ENCODE data around the gene NHS. TPM values are rescaled to one million over a fixed set of nuclear protein-coding genes. Genes with fewer than 3 reads are reported as not detected.
A peak's percentile ranks its signal among the peaks of the same experiment; 100 is the strongest.

NHS gene
- polyA plus RNA-seq, 2 of the 4 experiments (the other 2 are of a cell fraction), result 3.6 to 5.0 TPM

DNA sequence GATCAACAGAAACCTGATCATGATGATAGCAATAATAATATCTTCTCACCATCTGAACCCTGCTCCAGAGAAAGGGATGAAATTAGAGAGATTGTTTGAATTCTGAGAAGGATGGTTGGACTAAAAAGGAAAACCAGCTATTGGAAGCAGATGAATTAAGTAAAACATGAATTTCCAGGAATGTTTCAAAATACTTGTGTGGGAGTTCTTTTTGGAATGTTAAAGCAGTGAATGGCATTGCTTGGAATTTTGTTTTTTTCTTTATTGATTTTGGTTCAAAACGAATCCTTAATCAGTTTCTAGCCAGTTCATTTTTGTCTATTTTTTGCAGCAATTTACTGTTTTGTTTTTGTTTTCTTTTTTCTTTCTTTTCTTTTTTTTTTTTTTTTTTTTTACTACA, 150.3 kb downstream of the NHS start:
- TF ChIP-seq ESRRA (IDR thresholded peaks at IDR 0.05; ENCODE audit: borderline replicate concordance, low read length) (no peak), EHMT2 (IDR thresholded peaks at IDR 0.05; ENCODE audit: low read depth) (no peak), JUNB (IDR thresholded peaks at IDR 0.05) (no peak), HOXB5 (CRISPR knock-in tag; IDR thresholded peaks at IDR 0.05) (no peak), CHD2 (IDR thresholded peaks at IDR 0.05; ENCODE audit: low read length, partially characterized antibody) (no peak), HDAC2 (IDR thresholded peaks at IDR 0.05) (no peak), CEBPB (IDR thresholded peaks at IDR 0.05) (no peak), TFCP2L1 (CRISPR knock-in tag; IDR thresholded peaks at IDR 0.05) (no peak), POLR2AphosphoS2 (conservative IDR thresholded peaks at IDR 0.05; ENCODE audit: low read length) (no peak), HES2 (IDR thresholded peaks at IDR 0.05) (no peak), FOSL2 (IDR thresholded peaks at IDR 0.05) (no peak), FOSL2 (CRISPR knock-in tag; IDR thresholded peaks at IDR 0.05) (no peak), HOXA7 (CRISPR knock-in tag; IDR thresholded peaks at IDR 0.05) (no peak)
- DNase-seq (ENCODE audit: low read depth in 1 of 2, low spot score in 1 of 2) (no peak), ATAC-seq (no peak), FAIRE-seq (no peak)
- no peak overlapping the region for H3K4me3 ChIP-seq
- no peaks in the 10 kb centered on the region for H3K9me3 ChIP-seq
- 39% methylated on average over 1 of the region's 1 CpG for WGBS (ENCODE audit: missing lambda C conversion rate)
- ChIA-PET POLR2A (interaction anchor here (0.7 kb wide), 1 partner anchor 654 kb away, joined by 7 read pairs; no protein-coding TSS in a partner anchor), CTCF (interaction anchor here (0.7 to 2.2 kb wide), 3 partner anchors 11 to 67 kb away, joined by 3 to 5 read pairs (median 5); no protein-coding TSS in a partner anchor)
- H3K27ac ChIP-seq, result no peak overlapping the region
- no peak overlapping the region for H3K4me2 ChIP-seq
- H3K4me1 ChIP-seq, result peaks cover 45% of the 10 kb centered on the region

DNA sequence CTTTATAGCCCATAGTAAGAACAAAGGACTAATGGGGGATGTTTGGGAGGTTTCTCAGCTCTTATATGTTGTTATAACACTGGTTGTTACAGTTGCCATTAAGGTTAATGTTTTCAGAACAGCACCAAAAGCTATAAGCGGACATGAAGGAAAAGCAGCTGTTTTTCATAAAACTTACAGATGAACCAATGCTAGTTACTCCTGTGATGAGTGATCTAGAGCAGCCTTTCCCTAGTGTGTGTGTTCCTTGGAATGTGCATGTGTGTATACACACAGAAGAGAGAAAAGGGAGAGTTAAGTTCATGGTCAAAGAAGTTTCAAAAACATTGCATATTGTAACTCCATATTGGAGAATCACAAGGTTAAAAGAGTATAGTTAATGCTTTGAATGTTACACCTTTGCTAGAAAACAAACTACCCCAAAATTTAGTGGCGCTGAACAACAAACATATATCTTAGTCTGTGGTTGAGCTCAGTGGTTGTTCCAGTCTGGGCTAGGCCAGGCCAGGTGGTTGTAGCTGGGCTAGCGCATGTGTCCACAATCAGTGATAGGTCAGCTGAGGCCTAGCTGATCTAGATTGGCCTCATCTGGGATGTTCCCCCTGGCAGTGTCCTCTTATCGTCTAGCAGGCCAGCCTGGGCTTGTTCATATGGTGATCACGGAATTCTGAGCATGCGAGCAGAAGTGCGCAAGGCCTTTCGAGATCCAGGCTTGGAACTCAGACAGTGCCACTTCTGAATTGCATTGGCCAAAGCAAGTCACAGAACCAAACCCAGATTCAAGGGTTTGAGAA, 151.0 kb downstream of the NHS start:
- ChIA-PET POLR2A (no interaction called here), CTCF (interaction anchor here (1.8 to 2.2 kb wide), 2 partner anchors 10 to 66 kb away, joined by 5 read pairs; no protein-coding TSS in a partner anchor)
- Histone ChIP-seq H3K9me3 (no peaks in the 10 kb centered on the region), H3K4me1 (peaks cover 45% of the 10 kb centered on the region), H3K4me2 (no peak overlapping the region), H3K27ac (no peak overlapping the region), H3K4me3 (no peak overlapping the region)
- TF ChIP-seq SREBF2 (IDR thresholded peaks at IDR 0.05) (no peak), ZNF302 (CRISPR knock-in tag; IDR thresholded peaks at IDR 0.05) (no peak)
- ATAC-seq (no peak), DNase-seq (ENCODE audit: low read depth in 1 of 2, low spot score in 1 of 2) (no peak), FAIRE-seq (peak; percentile 81)
- 98% methylated on average over 3 of the region's 8 CpGs for WGBS (ENCODE audit: missing lambda C conversion rate)

- FAIRE-seq, result peak; percentile 46
- TF ChIP-seq, protein P1, sequence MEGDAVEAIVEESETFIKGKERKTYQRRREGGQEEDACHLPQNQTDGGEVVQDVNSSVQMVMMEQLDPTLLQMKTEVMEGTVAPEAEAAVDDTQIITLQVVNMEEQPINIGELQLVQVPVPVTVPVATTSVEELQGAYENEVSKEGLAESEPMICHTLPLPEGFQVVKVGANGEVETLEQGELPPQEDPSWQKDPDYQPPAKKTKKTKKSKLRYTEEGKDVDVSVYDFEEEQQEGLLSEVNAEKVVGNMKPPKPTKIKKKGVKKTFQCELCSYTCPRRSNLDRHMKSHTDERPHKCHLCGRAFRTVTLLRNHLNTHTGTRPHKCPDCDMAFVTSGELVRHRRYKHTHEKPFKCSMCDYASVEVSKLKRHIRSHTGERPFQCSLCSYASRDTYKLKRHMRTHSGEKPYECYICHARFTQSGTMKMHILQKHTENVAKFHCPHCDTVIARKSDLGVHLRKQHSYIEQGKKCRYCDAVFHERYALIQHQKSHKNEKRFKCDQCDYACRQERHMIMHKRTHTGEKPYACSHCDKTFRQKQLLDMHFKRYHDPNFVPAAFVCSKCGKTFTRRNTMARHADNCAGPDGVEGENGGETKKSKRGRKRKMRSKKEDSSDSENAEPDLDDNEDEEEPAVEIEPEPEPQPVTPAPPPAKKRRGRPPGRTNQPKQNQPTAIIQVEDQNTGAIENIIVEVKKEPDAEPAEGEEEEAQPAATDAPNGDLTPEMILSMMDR (IDR thresholded peaks at IDR 0.05), result no peak
- no peak for TF ChIP-seq JUNB (IDR thresholded peaks at IDR 0.05)
- no peak for TF ChIP-seq MYC (IDR thresholded peaks at IDR 0.05; ENCODE audit: borderline replicate concordance, low read length)
- TF ChIP-seq, protein P2, sequence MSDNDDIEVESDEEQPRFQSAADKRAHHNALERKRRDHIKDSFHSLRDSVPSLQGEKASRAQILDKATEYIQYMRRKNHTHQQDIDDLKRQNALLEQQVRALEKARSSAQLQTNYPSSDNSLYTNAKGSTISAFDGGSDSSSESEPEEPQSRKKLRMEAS (IDR thresholded peaks at IDR 0.05), result no peak
- no peak for TF ChIP-seq RNF2 (IDR thresholded peaks at IDR 0.05; ENCODE audit: borderline replicate concordance, low read depth)
- TF ChIP-seq, protein P3, sequence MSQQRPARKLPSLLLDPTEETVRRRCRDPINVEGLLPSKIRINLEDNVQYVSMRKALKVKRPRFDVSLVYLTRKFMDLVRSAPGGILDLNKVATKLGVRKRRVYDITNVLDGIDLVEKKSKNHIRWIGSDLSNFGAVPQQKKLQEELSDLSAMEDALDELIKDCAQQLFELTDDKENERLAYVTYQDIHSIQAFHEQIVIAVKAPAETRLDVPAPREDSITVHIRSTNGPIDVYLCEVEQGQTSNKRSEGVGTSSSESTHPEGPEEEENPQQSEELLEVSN (IDR thresholded peaks at IDR 0.05; ENCODE audit: borderline replicate concordance, low read depth), result no peak
- no peak for TF ChIP-seq ESRRA (IDR thresholded peaks at IDR 0.05; ENCODE audit: borderline replicate concordance, low read length)
- TF ChIP-seq RCOR1 (IDR thresholded peaks at IDR 0.05; ENCODE audit: low read depth, low read length), result no peak
- TF ChIP-seq CEBPB (IDR thresholded peaks at IDR 0.05), result no peak
- no peak for TF ChIP-seq CBX2 (IDR thresholded peaks at IDR 0.05; ENCODE audit: borderline replicate concordance, low read depth)
- no peak for TF ChIP-seq SREBF2 (IDR thresholded peaks at IDR 0.05)
- no peak overlapping the region for H3K4me3 ChIP-seq
- DNase-seq (ENCODE audit: low read depth in 1 of 2, low spot score in 1 of 2), result no peak
- no peaks in the 10 kb centered on the region for H3K9me3 ChIP-seq
- ChIA-PET POLR2A (no interaction called here), CTCF (interaction anchor here (1.2 to 2.2 kb wide), 2 partner anchors 65 to 155 kb away, joined by 3 to 5 read pairs; no protein-coding TSS in a partner anchor)
- peak overlapping the region in 1 of 2 experiments; percentile 38; a peak in 3 of 6 replicates for H3K27ac ChIP-seq
- 0 out of 3 replicates have a peak overlapping the region, but pooled peaks have one; percentile 17 for H3K4me2 ChIP-seq
- ATAC-seq, result peak in 1 of 2 experiments; percentile 20; a peak in 1 of 6 replicates
- WGBS (ENCODE audit: missing lambda C conversion rate), result 85% methylated on average over 5 of the region's 5 CpGs
- H3K4me1 ChIP-seq, result peaks cover 35% of the 10 kb centered on the region
These were observed 152.2 kb downstream of the NHS start for GRCh38 chrX:17527135-17527701.

Data from A549 (cell line).